SK-N-SH (cell line): ENCODE measurements around the gene MYO15B. TPM values are rescaled to one million over a fixed set of nuclear protein-coding genes. Genes with fewer than 3 reads are reported as not detected.

Experiments used
- CTCF ChIA-PET: fragments of 300-600, 350-600 bp; formaldehyde crosslinking; extraction: SDS; loops from one replicate; lab custom pipeline; 2021; lab: Yijun Ruan, JAX
- POLR2A ChIA-PET: fragments of 350-600 bp; sonication (Branson Sonifier 250); formaldehyde crosslinking; extraction: SDS; loops from one replicate; lab custom pipeline; 2020; ENCODE audit warnings: antibody characterized with exemption, inconsistent platforms; lab: Yijun Ruan, JAX
- DNase-seq: peaks from one replicate; pipeline ENCODE4 v3.0.0; 2012
- H2AFZ ChIP-seq: fragments of 200-600 bp; sonication (generic); 2 replicates; pipeline ENCODE4 v1.8.1; 2016; ENCODE audit warnings: antibody characterized with exemption, mild to moderate bottlenecking, low read depth
- H3F3A ChIP-seq: fragments of 200-600 bp; sonication (generic); replicated peaks from 2 replicates; pipeline ENCODE3; 2016; ENCODE audit warnings: antibody characterized with exemption, mild to moderate bottlenecking; ENCODE audit not compliant: insufficient read depth
- H3K27ac ChIP-seq, 2 experiments: fragments of 200-500 bp in 1 of 2; fragments of 200-600 bp in 1 of 2; sonication (Bioruptor generic) in 1 of 2; sonication (generic), shearing (Covaris generic) in 1 of 2; 2 replicates each; pipeline versions ENCODE4 v1.5.1 to v1.6.1; 2014 to 2016; ENCODE audit warnings: low read depth in 2 of 2, inconsistent platforms in 1 of 2, low read length in 1 of 2, mild to moderate bottlenecking in 1 of 2, mixed read lengths in 1 of 2
- H3K27me3 ChIP-seq: fragments of 200-600 bp; sonication (generic), shearing (Covaris generic); 2 replicates; pipeline ENCODE4 v1.6.1; 2016; ENCODE audit warnings: mixed run types; ENCODE audit not compliant: insufficient read depth
- H3K36me3 ChIP-seq, 2 experiments: fragments of 200-500 bp in 1 of 2; fragments of 200-600 bp in 1 of 2; sonication (Bioruptor generic) in 1 of 2; sonication (generic) in 1 of 2; replicated peaks in 1 of 2; 2 replicates each; pipeline versions ENCODE3 to v1.5.1; 2014 to 2016; ENCODE audit warnings: low read length in 1 of 2, mild to moderate bottlenecking in 1 of 2; ENCODE audit not compliant: insufficient read depth in 2 of 2, control insufficient read depth in 1 of 2
- H3K4me1 ChIP-seq, 2 experiments: fragments of 200-500 bp in 1 of 2; fragments of 200-600 bp in 1 of 2; sonication (Bioruptor generic) in 1 of 2; sonication (generic), shearing (Covaris generic) in 1 of 2; 2 replicates each; pipeline versions ENCODE4 v1.5.1 to v1.6.1; 2014 to 2016; ENCODE audit warnings: low read depth in 1 of 2, low read length in 1 of 2, mixed run types in 1 of 2; ENCODE audit not compliant: insufficient read depth in 2 of 2, control insufficient read depth in 1 of 2
- H3K4me2 ChIP-seq: fragments of 200-600 bp; sonication (generic), shearing (Covaris generic); 2 replicates; pipeline ENCODE4 v1.6.1; 2017; ENCODE audit warnings: mixed run types
- H3K4me3 ChIP-seq, 2 experiments: fragments of 200-500 bp in 1 of 2; fragments of 200-600 bp in 1 of 2; sonication (Bioruptor generic) in 1 of 2; sonication (generic), shearing (Covaris generic) in 1 of 2; 2 replicates each; pipeline versions ENCODE4 v1.5.1 to v1.8.1; 2014 to 2016; ENCODE audit warnings: low read depth in 2 of 2, inconsistent platforms in 1 of 2, low read length in 1 of 2, mild to moderate bottlenecking in 1 of 2, mixed read lengths in 1 of 2, moderate library complexity in 1 of 2
- H3K79me2 ChIP-seq: fragments of 200-600 bp; sonication (generic); 2 replicates; pipeline ENCODE4 v1.8.1; 2017; ENCODE audit warnings: mild to moderate bottlenecking; ENCODE audit not compliant: insufficient read depth
- H3K9ac ChIP-seq: fragments of 200-600 bp; sonication (generic); 2 replicates; pipeline ENCODE4 v1.6.1; 2017; ENCODE audit warnings: mixed run types
- H3K9me2 ChIP-seq: fragments of 200-600 bp; sonication (generic); 2 replicates; pipeline ENCODE4 v1.6.1; 2017; ENCODE audit warnings: mixed run types
- H3K9me3 ChIP-seq: fragments of 200-600 bp; sonication (generic); 2 replicates; pipeline ENCODE4 v1.6.1; 2017; ENCODE audit warnings: mixed run types, mild to moderate bottlenecking, moderate library complexity
- H4K20me1 ChIP-seq: fragments of 200-600 bp; sonication (generic); 2 replicates; pipeline ENCODE4 v1.6.1; 2017; ENCODE audit warnings: mild to moderate bottlenecking, mixed run types; ENCODE audit not compliant: insufficient read depth
- EP300 ChIP-seq, 2 experiments: IDR thresholded peaks; 2 replicates each; pipeline versions ENCODE4 v1.4.0 to v1.6.1; 2012; ENCODE audit warnings: borderline replicate concordance in 1 of 2, low read depth in 1 of 2, low read length in 1 of 2
- EZH2phosphoT487 ChIP-seq: fragments of 200-600 bp; sonication (generic); IDR thresholded peaks from 2 replicates; pipeline ENCODE4 v1.6.1; 2017; ENCODE audit warnings: low read depth, mixed run types, mild to moderate bottlenecking, antibody characterized with exemption, moderate library complexity, borderline replicate concordance
- FOSL2 ChIP-seq: IDR thresholded peaks from 2 replicates; pipeline ENCODE4 v1.4.0; 2012; ENCODE audit warnings: low read depth, mild to moderate bottlenecking, moderate library complexity, borderline replicate concordance
- FOXJ3 ChIP-seq: sonication (generic); formaldehyde crosslinking; IDR thresholded peaks from 2 replicates; pipeline ENCODE4 v1.5.1; 2020; ENCODE audit warnings: mild to moderate bottlenecking, missing genetic modification reagents
- FOXM1 ChIP-seq: IDR thresholded peaks from 2 replicates; pipeline ENCODE4 v1.4.0; 2012; ENCODE audit warnings: low read depth, mild to moderate bottlenecking
- GABPA ChIP-seq: IDR thresholded peaks from 2 replicates; pipeline ENCODE4 v1.4.0; 2012; ENCODE audit warnings: low read depth, mild to moderate bottlenecking
- GATA2 ChIP-seq: sonication (generic); formaldehyde crosslinking; IDR thresholded peaks from 2 replicates; pipeline ENCODE4 v1.5.0; 2020; ENCODE audit warnings: mild to moderate bottlenecking, missing genetic modification reagents
- MXI1 ChIP-seq: IDR thresholded peaks from 2 replicates; pipeline ENCODE4 v1.6.1; 2012; ENCODE audit warnings: mild to moderate bottlenecking, low read depth, low read length, improper control_type of control experiment
- NFIC ChIP-seq: IDR thresholded peaks from 2 replicates; pipeline ENCODE4 v1.4.0; 2012; ENCODE audit warnings: borderline replicate concordance
- NRF1 ChIP-seq: IDR thresholded peaks from 2 replicates; pipeline ENCODE4 v1.6.1; 2012; ENCODE audit warnings: low read depth, mild to moderate bottlenecking, low read length
- RAD21 ChIP-seq: IDR thresholded peaks from 2 replicates; pipeline ENCODE4 v1.6.1; 2012; ENCODE audit warnings: mild to moderate bottlenecking, low read length
- REST ChIP-seq: IDR thresholded peaks from 2 replicates; pipeline ENCODE4 v1.6.1; 2012; ENCODE audit warnings: mild to moderate bottlenecking, low read depth, low read length, moderate library complexity
- SIN3A ChIP-seq: IDR thresholded peaks from 2 replicates; pipeline ENCODE4 v1.6.1; 2012; ENCODE audit warnings: low read depth, mild to moderate bottlenecking, low read length, moderate library complexity, borderline replicate concordance
- SMC3 ChIP-seq: IDR thresholded peaks from 2 replicates; pipeline ENCODE4 v1.6.1; 2012; ENCODE audit warnings: low read depth, low read length, improper control_type of control experiment
- YY1 ChIP-seq: IDR thresholded peaks from 2 replicates; pipeline ENCODE4 v1.4.0; 2012; ENCODE audit warnings: low read depth, mild to moderate bottlenecking
- ZBTB33 ChIP-seq: IDR thresholded peaks from 2 replicates; pipeline ENCODE4 v1.4.0; 2012; ENCODE audit warnings: low read depth, borderline replicate concordance
- WGBS: methylation state at CpG from one replicate; pipeline ENCODE4 v1.1.6; 2017; ENCODE audit warnings: low lambda C conversion rate; 5-methylcytosine and 5-hydroxymethylcytosine counted together
- polyA plus RNA-seq, 3 experiments: library from polyadenylated mRNA; depleted of rRNA; stranded (reverse); fragments of >200 nt; gene quantifications; 2 replicates each; pipeline ENCODE4 v1.2.3, GENCODE V29; 2012
- TF ChIP-seq, protein P1 (sequence below): IDR thresholded peaks from 2 replicates; pipeline ENCODE4 v1.4.0; 2012; ENCODE audit warnings: low read depth

Gene MYO15B
- polyA plus RNA-seq, 1 of the 3 experiments (the other 2 are of a cell fraction): 10.3 TPM

DNA sequence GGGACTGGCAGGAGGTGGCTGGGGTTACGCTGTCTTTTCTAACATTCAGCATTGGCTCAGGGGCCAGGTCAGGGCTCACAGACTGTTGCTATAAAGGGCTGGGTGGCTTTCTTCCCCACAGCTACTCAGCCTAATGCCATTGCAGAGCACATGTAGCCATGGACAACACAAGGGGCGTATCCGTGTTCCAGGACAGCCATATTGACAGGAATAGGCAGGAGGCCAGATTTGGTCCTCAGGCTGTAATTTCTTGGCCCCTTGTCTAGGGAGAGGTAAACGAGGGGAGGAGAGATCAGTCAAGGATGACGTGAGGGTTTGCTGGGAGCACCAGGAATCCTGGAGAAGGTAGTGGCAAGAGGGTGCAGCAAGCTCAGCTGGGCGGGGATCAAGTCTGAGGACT lies 21.2 kb upstream of the MYO15B start:
- DNase-seq: no peak
- ChIA-PET CTCF (interaction anchor here (0.9 to 2.4 kb wide), 5 partner anchors 60 to 187 kb away, joined by 3 to 8 read pairs (median 3); no protein-coding TSS in a partner anchor), POLR2A (no interaction called here)
- H3F3A ChIP-seq: no peaks in the 10 kb centered on the region
- H3K4me3 ChIP-seq: no peak overlapping the region
- H2AFZ ChIP-seq: no peak overlapping the region
- H3K27me3 ChIP-seq: no peaks in the 10 kb centered on the region
- no peak overlapping the region for H3K4me2 ChIP-seq
- no peak overlapping the region for H3K27ac ChIP-seq
- H3K4me1 ChIP-seq: no peaks in the 10 kb centered on the region; a peak in 1 of 4 replicates
- no peaks in the 10 kb centered on the region for H4K20me1 ChIP-seq
- 85% methylated on average over 6 of the region's 6 CpGs for WGBS
- TF ChIP-seq EZH2phosphoT487 (no peak), RAD21 (no peak), YY1 (no peak), FOXM1 (no peak), NFIC (no peak), GATA2 (CRISPR knock-in tag) (no peak), ZBTB33 (no peak), REST (no peak), EP300 (IDR thresholded peaks at IDR 0.05; ENCODE audit: borderline replicate concordance in 1 of 2, low read depth in 1 of 2, low read length in 1 of 2) (no peak), MXI1 (no peak), SIN3A (no peak), FOXJ3 (CRISPR knock-in tag) (no peak), GABPA (no peak), FOSL2 (no peak), NRF1 (no peak), SMC3 (no peak)
- TF ChIP-seq, protein P1, sequence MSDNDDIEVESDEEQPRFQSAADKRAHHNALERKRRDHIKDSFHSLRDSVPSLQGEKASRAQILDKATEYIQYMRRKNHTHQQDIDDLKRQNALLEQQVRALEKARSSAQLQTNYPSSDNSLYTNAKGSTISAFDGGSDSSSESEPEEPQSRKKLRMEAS: no peak
- no peaks in the 10 kb centered on the region for H3K36me3 ChIP-seq
- H3K9me2 ChIP-seq: no peaks in the 10 kb centered on the region
- no peaks in the 10 kb centered on the region for H3K9me3 ChIP-seq
- H3K79me2 ChIP-seq: no peaks in the 10 kb centered on the region
- no peak overlapping the region for H3K9ac ChIP-seq
